Prostate gland (tissue), 2 donors: ENCODE results near the gene CA12. TPM values are rescaled to one million over a fixed set of nuclear protein-coding genes. Genes with fewer than 3 reads are reported as not detected.

Experiments
- DNase-seq: peaks from one replicate; pipeline ENCODE4 v3.0.0-alpha.2; 2019; ENCODE audit warnings: low spot score
- H3K27ac ChIP-seq, 2 donors: fragments of 200-600 bp; sonication (generic); 2 replicates each; pipeline ENCODE4 v1.5.1; 2017 to 2019
- H3K27me3 ChIP-seq: fragments of 200-600 bp; sonication (generic); replicated peaks from 2 replicates; pipeline ENCODE4 v1.5.1; 2019; ENCODE audit not compliant: insufficient read depth
- H3K36me3 ChIP-seq, 2 donors: fragments of 200-600 bp; sonication (generic); 1 replicate in 1 of 2; 2 replicates in 1 of 2; pipeline versions ENCODE4 v1.5.1 to v1.8.1; 2017 to 2019
- H3K4me1 ChIP-seq: fragments of 200-600 bp; sonication (generic); replicated peaks from 2 replicates; pipeline ENCODE4 v1.5.1; 2019
- H3K4me3 ChIP-seq, 2 donors: fragments of 200-600 bp; sonication (generic); 2 replicates each; pipeline ENCODE4 v1.5.1; 2017 to 2019
- H3K9me3 ChIP-seq: fragments of 200-600 bp; sonication (generic); 2 replicates; pipeline ENCODE4 v1.5.1; 2017
- POLR2A ChIP-seq: fragments of 450-650 bp; IDR thresholded peaks from one replicate; pipeline ENCODE4 v1.6.1; 2016; ENCODE audit warnings: antibody characterized with exemption, mild to moderate bottlenecking
- POLR2AphosphoS5 ChIP-seq: sonication (generic); formaldehyde crosslinking; IDR thresholded peaks from one replicate; pipeline ENCODE4 v1.6.1; 2017; ENCODE audit warnings: antibody characterized with exemption
- whole genome bisulfite sequencing: methylation state at CpG from one replicate; pipeline ENCODE4 v1.1.5; 2018; 5-methylcytosine and 5-hydroxymethylcytosine counted together
- intact Hi-C: fragments of 100-400 bp; cut with DNase I; formaldehyde crosslinking; loops from one replicate; pipeline ENCODE4 v1.14.2; 2022
- total RNA-seq, 2 donors: library from RNA; depleted of rRNA; stranded (reverse); fragments of >200 nt; gene quantifications; one replicate each; pipeline ENCODE4 v1.1.0, GENCODE V29; 2016
- TF ChIP-seq, protein P1 (sequence below), 4 experiments: fragments of 200-600 bp in 2 of 4; fragments of 450-650 bp in 2 of 4; sonication (generic) in 2 of 4; IDR thresholded peaks; 1 replicate in 3 of 4; 2 replicates in 1 of 4; pipeline ENCODE4 v1.5.1; 2016 to 2019; ENCODE audit warnings: antibody characterized with exemption in 4 of 4, mild to moderate bottlenecking in 2 of 4, moderate library complexity in 2 of 4

CA12 gene
- total RNA-seq, 2 donors from 2014 or later = 3.0 to 9.5 TPM

- Histone ChIP-seq H3K4me1 (no peaks in the 10 kb centered on the region), H3K9me3 (no peaks in the 10 kb centered on the region), H3K27me3 (no peaks in the 10 kb centered on the region), H3K36me3 (no peaks in the 10 kb centered on the region), H3K4me3 (no peak overlapping the region), H3K27ac (peak overlapping the region; percentile 16 to 62)
- TF ChIP-seq, protein P1, sequence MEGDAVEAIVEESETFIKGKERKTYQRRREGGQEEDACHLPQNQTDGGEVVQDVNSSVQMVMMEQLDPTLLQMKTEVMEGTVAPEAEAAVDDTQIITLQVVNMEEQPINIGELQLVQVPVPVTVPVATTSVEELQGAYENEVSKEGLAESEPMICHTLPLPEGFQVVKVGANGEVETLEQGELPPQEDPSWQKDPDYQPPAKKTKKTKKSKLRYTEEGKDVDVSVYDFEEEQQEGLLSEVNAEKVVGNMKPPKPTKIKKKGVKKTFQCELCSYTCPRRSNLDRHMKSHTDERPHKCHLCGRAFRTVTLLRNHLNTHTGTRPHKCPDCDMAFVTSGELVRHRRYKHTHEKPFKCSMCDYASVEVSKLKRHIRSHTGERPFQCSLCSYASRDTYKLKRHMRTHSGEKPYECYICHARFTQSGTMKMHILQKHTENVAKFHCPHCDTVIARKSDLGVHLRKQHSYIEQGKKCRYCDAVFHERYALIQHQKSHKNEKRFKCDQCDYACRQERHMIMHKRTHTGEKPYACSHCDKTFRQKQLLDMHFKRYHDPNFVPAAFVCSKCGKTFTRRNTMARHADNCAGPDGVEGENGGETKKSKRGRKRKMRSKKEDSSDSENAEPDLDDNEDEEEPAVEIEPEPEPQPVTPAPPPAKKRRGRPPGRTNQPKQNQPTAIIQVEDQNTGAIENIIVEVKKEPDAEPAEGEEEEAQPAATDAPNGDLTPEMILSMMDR (IDR thresholded peaks at IDR 0.05) = peak; percentile 40 to 78 (median 62)
- TF ChIP-seq POLR2AphosphoS5 (peak; percentile 17), POLR2A (no peak)
- WGBS = 52% methylated on average over 7 of the region's 7 CpGs
- DNase-seq = no peak
- intact Hi-C loops = loop anchor here (1.0 kb wide), 1 partner anchor 111 kb away; no protein-coding TSS in a partner anchor
Measured at GRCh38 chr15:63402498-63403253, 21.0 kb upstream of the CA12 start.

GRCh38 chr15:63401714-63402497 lies 20.3 kb upstream of the CA12 start:
- Histone ChIP-seq H3K27me3 (no peaks in the 10 kb centered on the region), H3K4me3 (no peak overlapping the region), H3K4me1 (no peaks in the 10 kb centered on the region), H3K9me3 (no peaks in the 10 kb centered on the region), H3K27ac (no peak overlapping the region), H3K36me3 (no peaks in the 10 kb centered on the region)
- no peak for TF ChIP-seq POLR2A
- TF ChIP-seq POLR2AphosphoS5 = no peak
- TF ChIP-seq, protein P1 (IDR thresholded peaks at IDR 0.05) = no peak
- intact Hi-C loops = no loop called here
- DNase-seq = no peak
- 97% methylated on average over 5 of the region's 5 CpGs for WGBS

DNA sequence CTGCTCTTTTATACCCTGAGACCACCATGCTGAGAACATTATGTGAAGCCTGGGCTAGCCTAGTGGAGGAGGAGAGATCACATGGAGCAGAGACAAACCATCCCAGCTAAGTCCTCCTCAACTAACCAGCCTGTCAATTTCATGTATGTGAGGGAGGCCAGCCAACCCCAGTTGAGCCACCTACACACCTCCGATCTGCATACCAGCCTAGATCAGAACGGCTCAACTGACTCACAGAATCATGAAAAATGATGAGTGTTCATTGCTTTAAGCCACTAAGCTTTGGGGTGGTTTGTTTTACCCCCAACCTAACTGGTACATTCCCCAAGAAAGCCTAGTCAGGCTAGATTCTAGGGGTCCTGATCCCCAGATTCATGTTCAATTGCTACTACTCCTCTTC lies 19.4 kb upstream of the CA12 start:
- Histone ChIP-seq H3K36me3 (no peaks in the 10 kb centered on the region), H3K4me3 (no peak overlapping the region), H3K27me3 (no peaks in the 10 kb centered on the region), H3K9me3 (no peaks in the 10 kb centered on the region), H3K4me1 (no peaks in the 10 kb centered on the region), H3K27ac (no peak overlapping the region)
- TF ChIP-seq POLR2AphosphoS5 (no peak), POLR2A (no peak)
- TF ChIP-seq, protein P1 (IDR thresholded peaks at IDR 0.05) = no peak
- 84% methylated on average over 2 of the region's 2 CpGs for WGBS
- intact Hi-C loops = no loop called here
- no peak for DNase-seq

DNA sequence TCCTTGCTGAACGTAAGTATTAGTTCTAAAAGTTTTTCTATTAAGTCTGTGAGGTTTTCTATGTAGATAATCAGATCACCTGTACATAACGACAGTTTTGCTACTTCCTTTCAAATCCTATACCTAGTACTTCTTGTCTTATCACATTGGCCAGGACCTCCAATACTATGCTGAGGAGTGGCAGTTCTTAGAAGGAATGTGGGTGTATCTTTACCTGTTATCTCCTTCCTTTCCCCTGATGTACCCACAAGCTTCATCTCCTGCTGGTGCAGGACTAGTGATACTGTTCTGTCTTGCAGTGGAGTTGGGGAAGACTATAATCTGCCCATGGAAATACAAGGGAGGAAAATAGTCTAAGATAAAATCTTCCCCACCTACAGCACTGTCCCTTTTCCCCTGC lies 16.8 kb upstream of the CA12 start:
- WGBS = 94% methylated on average over 2 of the region's 2 CpGs
- H3K4me1 ChIP-seq = no peaks in the 10 kb centered on the region
- intact Hi-C loops = no loop called here

More for the DNA sequence above, 16.8 kb upstream of the CA12 start:
- DNase-seq = no peak
- H3K27ac ChIP-seq = no peak overlapping the region
- no peaks in the 10 kb centered on the region for H3K27me3 ChIP-seq
- TF ChIP-seq, protein P1 (IDR thresholded peaks at IDR 0.05) = no peak
- TF ChIP-seq POLR2AphosphoS5 = no peak
- TF ChIP-seq POLR2A = no peak
- no peak overlapping the region for H3K4me3 ChIP-seq
- no peaks in the 10 kb centered on the region for H3K9me3 ChIP-seq
- no peaks in the 10 kb centered on the region for H3K36me3 ChIP-seq
